Measurements from ENCODE around the gene GARRE1.

GARRE1 gene

DNA sequence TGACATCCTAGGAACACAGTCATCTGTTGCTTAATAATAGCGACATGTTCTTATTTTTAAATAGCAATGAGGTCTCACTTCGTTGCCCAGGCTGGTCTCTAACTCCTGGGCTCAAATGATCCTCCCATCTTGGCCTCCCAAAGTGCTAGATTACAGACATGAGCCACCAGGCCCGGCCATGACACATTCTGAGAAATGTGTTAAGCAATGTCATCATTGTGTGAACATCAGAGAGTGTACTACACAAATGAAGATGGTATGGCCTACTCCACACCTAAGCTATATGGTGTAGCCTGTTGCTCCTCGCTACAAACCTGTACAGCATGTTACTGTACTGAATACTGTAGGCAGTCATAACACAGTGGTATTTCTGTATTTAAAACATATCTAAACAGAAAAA lies 24.6 kb upstream of the GARRE1 start:
- Histone ChIP-seq H3K79me2 (ENCODE audit: insufficient read depth, low read length) (no peaks in the 10 kb centered on the region), H2AFZ (ENCODE audit: low read depth, low read length) (no peak overlapping the region), H3K27ac (ENCODE audit: low read length) (no peak overlapping the region), H4K20me1 (ENCODE audit: insufficient read depth, low read length) (peaks cover 12% of the 10 kb centered on the region; the same call in 1 of the 2 replicates), H3K9me3 (ENCODE audit: insufficient read depth, low read length, severe bottlenecking) (no peaks in the 10 kb centered on the region), H3K4me2 (ENCODE audit: insufficient read depth, low read length) (no peak overlapping the region), H3K9ac (ENCODE audit: low read depth, low read length) (no peak overlapping the region), H3K27me3 (ENCODE audit: insufficient read depth, low read length, poor library complexity) (no peaks in the 10 kb centered on the region), H3K4me3 (ENCODE audit: low read depth in 1 of 2, low read length in 2 of 2) (no peak overlapping the region), H3K36me3 (ENCODE audit: insufficient read depth, low read length) (peaks cover 61% of the 10 kb centered on the region), H3K4me1 (ENCODE audit: insufficient read depth, low read length) (no peaks in the 10 kb centered on the region)
- DNase-seq (no peak), ATAC-seq (ENCODE audit: insufficient read depth, low read depth) (no peak)
- TF ChIP-seq EZH2 (IDR thresholded peaks at IDR 0.05; ENCODE audit: borderline replicate concordance, low read depth, low read length, severe bottlenecking) = no peak
- TF ChIP-seq, protein P1, sequence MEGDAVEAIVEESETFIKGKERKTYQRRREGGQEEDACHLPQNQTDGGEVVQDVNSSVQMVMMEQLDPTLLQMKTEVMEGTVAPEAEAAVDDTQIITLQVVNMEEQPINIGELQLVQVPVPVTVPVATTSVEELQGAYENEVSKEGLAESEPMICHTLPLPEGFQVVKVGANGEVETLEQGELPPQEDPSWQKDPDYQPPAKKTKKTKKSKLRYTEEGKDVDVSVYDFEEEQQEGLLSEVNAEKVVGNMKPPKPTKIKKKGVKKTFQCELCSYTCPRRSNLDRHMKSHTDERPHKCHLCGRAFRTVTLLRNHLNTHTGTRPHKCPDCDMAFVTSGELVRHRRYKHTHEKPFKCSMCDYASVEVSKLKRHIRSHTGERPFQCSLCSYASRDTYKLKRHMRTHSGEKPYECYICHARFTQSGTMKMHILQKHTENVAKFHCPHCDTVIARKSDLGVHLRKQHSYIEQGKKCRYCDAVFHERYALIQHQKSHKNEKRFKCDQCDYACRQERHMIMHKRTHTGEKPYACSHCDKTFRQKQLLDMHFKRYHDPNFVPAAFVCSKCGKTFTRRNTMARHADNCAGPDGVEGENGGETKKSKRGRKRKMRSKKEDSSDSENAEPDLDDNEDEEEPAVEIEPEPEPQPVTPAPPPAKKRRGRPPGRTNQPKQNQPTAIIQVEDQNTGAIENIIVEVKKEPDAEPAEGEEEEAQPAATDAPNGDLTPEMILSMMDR (IDR thresholded peaks at IDR 0.05; ENCODE audit: borderline replicate concordance, extremely low read depth, low read length, poor library complexity, severe bottlenecking) = no peak

GRCh38 chr19:34230820-34231219 lies 23.5 kb upstream of the GARRE1 start:
- peaks cover 8% of the 10 kb centered on the region; the same call in 1 of the 2 replicates for H4K20me1 ChIP-seq (ENCODE audit: insufficient read depth, low read length)
- ATAC-seq (ENCODE audit: insufficient read depth, low read depth) = no peak
- peaks cover 50% of the 10 kb centered on the region for H3K36me3 ChIP-seq (ENCODE audit: insufficient read depth, low read length)

DNA sequence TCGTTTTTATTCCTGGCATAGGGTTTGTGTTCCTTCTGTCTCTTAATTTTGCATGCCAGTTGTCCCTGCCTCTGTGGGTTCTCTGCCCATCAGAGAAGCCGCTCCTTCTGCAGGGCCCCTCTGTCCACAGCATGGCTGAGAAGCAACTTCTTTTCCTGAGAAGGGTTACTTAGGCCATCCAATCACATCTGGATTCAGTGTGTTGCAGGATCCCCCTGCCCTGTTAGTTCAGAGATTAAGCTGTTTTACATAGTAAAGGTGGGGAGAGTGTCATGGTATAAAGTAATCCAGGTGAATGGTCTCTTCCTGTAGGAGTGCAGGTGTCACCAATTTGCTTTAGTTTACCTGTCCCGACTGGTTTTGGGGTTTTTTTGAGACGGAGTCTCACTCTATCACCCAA lies 22.9 kb upstream of the GARRE1 start:
- DNase-seq (no peak), ATAC-seq (ENCODE audit: insufficient read depth, low read depth) (no peak)
- Histone ChIP-seq H3K79me2 (ENCODE audit: insufficient read depth, low read length) (no peaks in the 10 kb centered on the region), H3K27me3 (ENCODE audit: insufficient read depth, low read length, poor library complexity) (no peaks in the 10 kb centered on the region), H2AFZ (ENCODE audit: low read depth, low read length) (no peak overlapping the region), H3K4me1 (ENCODE audit: insufficient read depth, low read length) (no peaks in the 10 kb centered on the region), H4K20me1 (ENCODE audit: insufficient read depth, low read length) (peaks cover 10% of the 10 kb centered on the region; the same call in 1 of the 2 replicates), H3K4me3 (ENCODE audit: low read depth in 1 of 2, low read length in 2 of 2) (no peak overlapping the region), H3K36me3 (ENCODE audit: insufficient read depth, low read length) (peaks cover 43% of the 10 kb centered on the region), H3K27ac (ENCODE audit: low read length) (no peak overlapping the region), H3K9me3 (ENCODE audit: insufficient read depth, low read length, severe bottlenecking) (no peaks in the 10 kb centered on the region), H3K9ac (ENCODE audit: low read depth, low read length) (no peak overlapping the region), H3K4me2 (ENCODE audit: insufficient read depth, low read length) (no peak overlapping the region)
- TF ChIP-seq EZH2 (IDR thresholded peaks at IDR 0.05; ENCODE audit: borderline replicate concordance, low read depth, low read length, severe bottlenecking) = no peak

More at GRCh38 chr19:34230820-34231219, 23.5 kb upstream of the GARRE1 start:
- Histone ChIP-seq H2AFZ (ENCODE audit: low read depth, low read length) (no peak overlapping the region), H3K27me3 (ENCODE audit: insufficient read depth, low read length, poor library complexity) (no peaks in the 10 kb centered on the region), H3K27ac (ENCODE audit: low read length) (no peak overlapping the region), H3K4me2 (ENCODE audit: insufficient read depth, low read length) (no peak overlapping the region), H3K4me1 (ENCODE audit: insufficient read depth, low read length) (no peaks in the 10 kb centered on the region), H3K9me3 (ENCODE audit: insufficient read depth, low read length, severe bottlenecking) (no peaks in the 10 kb centered on the region), H3K79me2 (ENCODE audit: insufficient read depth, low read length) (no peaks in the 10 kb centered on the region), H3K4me3 (ENCODE audit: low read depth in 1 of 2, low read length in 2 of 2) (no peak overlapping the region), H3K9ac (ENCODE audit: low read depth, low read length) (no peak overlapping the region)
- no peak for DNase-seq
- TF ChIP-seq, protein P1 (IDR thresholded peaks at IDR 0.05; ENCODE audit: borderline replicate concordance, extremely low read depth, low read length, poor library complexity, severe bottlenecking) = no peak
- TF ChIP-seq EZH2 (IDR thresholded peaks at IDR 0.05; ENCODE audit: borderline replicate concordance, low read depth, low read length, severe bottlenecking) = no peak

DNA sequence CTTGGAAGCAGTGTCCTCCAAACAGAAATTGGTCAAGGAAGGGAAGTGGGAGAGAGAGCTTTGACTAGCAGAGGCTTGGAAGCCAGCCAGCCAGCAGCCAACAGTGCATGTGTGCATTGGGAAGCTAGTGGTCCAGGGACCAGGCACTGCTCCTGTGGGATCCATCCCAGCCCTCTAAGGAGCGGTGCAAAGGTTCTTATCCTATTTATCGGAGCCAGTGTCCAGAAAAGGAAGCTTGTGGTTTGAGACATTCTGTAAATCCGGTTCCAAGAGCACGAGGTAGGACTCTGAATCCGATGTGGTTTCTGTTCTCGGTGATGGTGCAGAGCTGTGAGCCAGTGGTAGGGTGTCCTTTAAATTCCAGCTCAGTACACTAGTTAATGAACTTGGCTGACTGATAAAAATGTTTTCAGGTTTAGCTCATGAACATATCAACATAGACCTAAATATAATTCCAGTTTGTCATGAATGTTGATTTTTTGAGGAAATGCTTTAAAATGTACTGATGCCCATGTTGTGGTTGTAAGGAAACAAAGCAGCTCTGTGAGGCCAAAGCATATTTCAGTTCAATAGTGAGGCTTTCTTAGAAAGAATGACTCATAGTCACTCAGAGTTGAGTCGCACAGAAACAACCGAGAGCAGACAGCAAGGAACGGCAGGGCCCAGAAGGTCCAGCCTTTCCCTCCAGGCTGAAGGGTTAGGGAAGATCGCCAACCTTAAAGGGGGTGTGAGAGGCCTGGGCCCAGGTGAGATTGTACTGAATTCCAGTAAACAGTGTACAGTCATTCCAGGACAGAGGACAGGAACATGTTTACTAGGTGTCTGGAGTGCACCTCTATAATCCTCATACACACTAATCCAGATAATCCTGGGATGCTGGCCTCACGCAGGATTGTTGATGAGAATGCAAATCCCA lies 21.5 kb upstream of the GARRE1 start:
- DNase-seq = no peak
- no peaks in the 10 kb centered on the region for H3K4me1 ChIP-seq (ENCODE audit: insufficient read depth, low read length)
- H4K20me1 ChIP-seq (ENCODE audit: insufficient read depth, low read length) = peaks cover 12% of the 10 kb centered on the region; the same call in 1 of the 2 replicates
- TF ChIP-seq EZH2 (IDR thresholded peaks at IDR 0.05; ENCODE audit: borderline replicate concordance, low read depth, low read length, severe bottlenecking) = no peak
- no peak overlapping the region for H3K4me2 ChIP-seq (ENCODE audit: insufficient read depth, low read length)
- no peak overlapping the region for H3K4me3 ChIP-seq (ENCODE audit: low read depth in 1 of 2, low read length in 2 of 2)
- no peaks in the 10 kb centered on the region for H3K79me2 ChIP-seq (ENCODE audit: insufficient read depth, low read length)
- ATAC-seq (ENCODE audit: insufficient read depth, low read depth) = peak; percentile 41; the same call in 1 of the 3 replicates
- H2AFZ ChIP-seq (ENCODE audit: low read depth, low read length) = no peak overlapping the region
- no peaks in the 10 kb centered on the region for H3K9me3 ChIP-seq (ENCODE audit: insufficient read depth, low read length, severe bottlenecking)
- no peaks in the 10 kb centered on the region for H3K27me3 ChIP-seq (ENCODE audit: insufficient read depth, low read length, poor library complexity)
- peaks cover 29% of the 10 kb centered on the region for H3K36me3 ChIP-seq (ENCODE audit: insufficient read depth, low read length)
- H3K27ac ChIP-seq (ENCODE audit: low read length) = no peak overlapping the region
- H3K9ac ChIP-seq (ENCODE audit: low read depth, low read length) = no peak overlapping the region
